DOHH2 (cell line): ENCODE data around the gene MTHFR.

Source experiments
- EZH2phosphoT487 ChIP-seq: fragments of 200-600 bp; sonication (generic); IDR thresholded peaks from 2 replicates; pipeline ENCODE4 v1.6.1; 2017; ENCODE audit warnings: borderline replicate concordance, mild to moderate bottlenecking, antibody characterized with exemption, low read length, moderate library complexity, mixed read lengths
- TF ChIP-seq, protein P1 (sequence below): fragments of 200-600 bp; sonication (generic); IDR thresholded peaks from one replicate; pipeline ENCODE4 v1.5.1; 2014; ENCODE audit warnings: antibody characterized with exemption, mild to moderate bottlenecking, low read depth, low read length; ENCODE audit not compliant: poor library complexity, severe bottlenecking

DNA sequence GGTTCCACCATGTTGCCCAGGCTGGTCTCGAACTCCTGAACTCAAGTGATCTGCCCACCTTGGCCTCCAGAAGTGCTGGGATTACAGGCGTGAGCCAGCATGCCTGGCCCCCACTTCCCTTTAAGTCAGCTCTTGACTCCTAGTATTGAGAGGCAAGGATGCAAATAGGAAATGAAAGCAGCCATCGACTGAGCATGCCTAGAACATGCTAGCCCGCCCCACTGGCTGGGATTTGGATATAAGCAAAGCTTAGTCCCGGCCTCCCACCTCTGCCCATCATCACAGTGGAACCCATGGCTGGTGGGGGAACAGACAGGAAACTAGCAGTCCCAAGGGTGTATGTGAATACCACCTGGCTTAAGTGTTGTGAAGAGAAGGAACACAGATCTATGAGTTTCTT lies 33.3 kb downstream of the MTHFR start:
- TF ChIP-seq, protein P1, sequence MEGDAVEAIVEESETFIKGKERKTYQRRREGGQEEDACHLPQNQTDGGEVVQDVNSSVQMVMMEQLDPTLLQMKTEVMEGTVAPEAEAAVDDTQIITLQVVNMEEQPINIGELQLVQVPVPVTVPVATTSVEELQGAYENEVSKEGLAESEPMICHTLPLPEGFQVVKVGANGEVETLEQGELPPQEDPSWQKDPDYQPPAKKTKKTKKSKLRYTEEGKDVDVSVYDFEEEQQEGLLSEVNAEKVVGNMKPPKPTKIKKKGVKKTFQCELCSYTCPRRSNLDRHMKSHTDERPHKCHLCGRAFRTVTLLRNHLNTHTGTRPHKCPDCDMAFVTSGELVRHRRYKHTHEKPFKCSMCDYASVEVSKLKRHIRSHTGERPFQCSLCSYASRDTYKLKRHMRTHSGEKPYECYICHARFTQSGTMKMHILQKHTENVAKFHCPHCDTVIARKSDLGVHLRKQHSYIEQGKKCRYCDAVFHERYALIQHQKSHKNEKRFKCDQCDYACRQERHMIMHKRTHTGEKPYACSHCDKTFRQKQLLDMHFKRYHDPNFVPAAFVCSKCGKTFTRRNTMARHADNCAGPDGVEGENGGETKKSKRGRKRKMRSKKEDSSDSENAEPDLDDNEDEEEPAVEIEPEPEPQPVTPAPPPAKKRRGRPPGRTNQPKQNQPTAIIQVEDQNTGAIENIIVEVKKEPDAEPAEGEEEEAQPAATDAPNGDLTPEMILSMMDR: no peak
- TF ChIP-seq EZH2phosphoT487: no peak
